ENCODE measurements around the gene U2SURP. TPM values are rescaled to one million over a fixed set of nuclear protein-coding genes. Genes with fewer than 3 reads are reported as not detected.
"Not testable (repeated sequence)": the region's sequence is repeated elsewhere in the genome, so short reads cannot be mapped to it uniquely, and the experiment has no call there.

Gene U2SURP
- polyA plus RNA-seq, 1 donor: 101 TPM

GRCh38 chr3:143037867-143038266, 36.5 kb downstream of the U2SURP start:
- no peaks in the 10 kb centered on the region for H3K9me3 ChIP-seq (ENCODE audit: control insufficient read depth, low read depth, low read length)
- no peak for DNase-seq
- no peak overlapping the region for H3K4me3 ChIP-seq (ENCODE audit: low read length)
- WGBS (ENCODE audit: insufficient coverage, low lambda C conversion rate): 92% methylated on average over 2 of the region's 2 CpGs
- peaks cover 33% of the 10 kb centered on the region for H3K36me3 ChIP-seq (ENCODE audit: control insufficient read depth, insufficient read depth, low read length)
- H3K27me3 ChIP-seq (ENCODE audit: control insufficient read depth, insufficient read depth, low read length): no peaks in the 10 kb centered on the region
- H3K27ac ChIP-seq (ENCODE audit: low read length): no peak overlapping the region
- peaks cover 3% of the 10 kb centered on the region for H3K4me1 ChIP-seq (ENCODE audit: control insufficient read depth, insufficient read depth, low read length)

- WGBS (ENCODE audit: insufficient coverage, low lambda C conversion rate): 100% methylated on average over 2 of the region's 3 CpGs
- H3K27ac ChIP-seq (ENCODE audit: low read length): no peak overlapping the region
- no peaks in the 10 kb centered on the region for H3K27me3 ChIP-seq (ENCODE audit: control insufficient read depth, insufficient read depth, low read length)
- no peak overlapping the region for H3K4me3 ChIP-seq (ENCODE audit: low read length)
- H3K36me3 ChIP-seq (ENCODE audit: control insufficient read depth, insufficient read depth, low read length): peaks cover 37% of the 10 kb centered on the region
- H3K9me3 ChIP-seq (ENCODE audit: control insufficient read depth, low read depth, low read length): no peaks in the 10 kb centered on the region
- no peak for DNase-seq
- peaks cover 3% of the 10 kb centered on the region for H3K4me1 ChIP-seq (ENCODE audit: control insufficient read depth, insufficient read depth, low read length)
These were observed 39.0 kb downstream of the U2SURP start for GRCh38 chr3:143040261-143040879.

GRCh38 chr3:143041903-143042302, 40.5 kb downstream of the U2SURP start:
- Histone ChIP-seq H3K27me3 (ENCODE audit: control insufficient read depth, insufficient read depth, low read length) (no peaks in the 10 kb centered on the region), H3K4me1 (ENCODE audit: control insufficient read depth, insufficient read depth, low read length) (peaks cover 3% of the 10 kb centered on the region), H3K27ac (ENCODE audit: low read length) (no peak overlapping the region), H3K36me3 (ENCODE audit: control insufficient read depth, insufficient read depth, low read length) (peaks cover 37% of the 10 kb centered on the region), H3K9me3 (ENCODE audit: control insufficient read depth, low read depth, low read length) (no peaks in the 10 kb centered on the region), H3K4me3 (ENCODE audit: low read length) (no peak overlapping the region)
- DNase-seq: no peak
- WGBS (ENCODE audit: insufficient coverage, low lambda C conversion rate): no CpG with 5 or more reads among the region's 1 CpG

- Histone ChIP-seq H3K27me3 (ENCODE audit: control insufficient read depth, insufficient read depth, low read length) (no peaks in the 10 kb centered on the region), H3K36me3 (ENCODE audit: control insufficient read depth, insufficient read depth, low read length) (peaks cover 38% of the 10 kb centered on the region), H3K4me1 (ENCODE audit: control insufficient read depth, insufficient read depth, low read length) (no peaks in the 10 kb centered on the region), H3K27ac (ENCODE audit: low read length) (no peak overlapping the region), H3K9me3 (ENCODE audit: control insufficient read depth, low read depth, low read length) (peaks cover 2% of the 10 kb centered on the region), H3K4me3 (ENCODE audit: low read length) (no peak overlapping the region)
- no peak for DNase-seq
- WGBS (ENCODE audit: insufficient coverage, low lambda C conversion rate): 94% methylated on average over 2 of the region's 2 CpGs
These were observed 44.3 kb downstream of the U2SURP start for GRCh38 chr3:143045639-143046038.

DNA sequence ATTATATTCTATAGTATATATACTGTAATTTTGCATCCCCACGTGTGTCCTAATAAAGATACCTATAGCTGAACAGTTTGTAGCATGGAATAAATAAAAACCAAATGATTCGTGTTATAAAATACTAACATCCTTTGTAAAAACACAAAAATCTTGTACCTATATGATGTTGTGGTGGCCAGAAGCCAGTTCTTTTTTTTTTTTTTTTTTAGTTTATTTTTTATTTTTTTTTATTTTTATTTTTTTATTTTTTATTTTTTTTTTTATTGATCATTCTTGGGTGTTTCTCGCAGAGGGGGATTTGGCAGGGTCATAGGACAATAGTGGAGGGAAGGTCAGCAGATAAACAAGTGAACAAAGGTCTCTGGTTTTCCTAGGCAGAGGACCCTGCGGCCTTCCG, 44.7 kb downstream of the U2SURP start:
- H3K36me3 ChIP-seq (ENCODE audit: control insufficient read depth, insufficient read depth, low read length): peaks cover 39% of the 10 kb centered on the region
- not testable (repeated sequence) for DNase-seq; H3K4me1 ChIP-seq (ENCODE audit: control insufficient read depth, insufficient read depth, low read length); H3K4me3 ChIP-seq (ENCODE audit: low read length); H3K27ac ChIP-seq (ENCODE audit: low read length); H3K27me3 ChIP-seq (ENCODE audit: control insufficient read depth, insufficient read depth, low read length); H3K9me3 ChIP-seq (ENCODE audit: control insufficient read depth, low read depth, low read length)
- whole genome bisulfite sequencing (ENCODE audit: insufficient coverage, low lambda C conversion rate): 100% methylated on average over 1 of the region's 5 CpGs

DNA sequence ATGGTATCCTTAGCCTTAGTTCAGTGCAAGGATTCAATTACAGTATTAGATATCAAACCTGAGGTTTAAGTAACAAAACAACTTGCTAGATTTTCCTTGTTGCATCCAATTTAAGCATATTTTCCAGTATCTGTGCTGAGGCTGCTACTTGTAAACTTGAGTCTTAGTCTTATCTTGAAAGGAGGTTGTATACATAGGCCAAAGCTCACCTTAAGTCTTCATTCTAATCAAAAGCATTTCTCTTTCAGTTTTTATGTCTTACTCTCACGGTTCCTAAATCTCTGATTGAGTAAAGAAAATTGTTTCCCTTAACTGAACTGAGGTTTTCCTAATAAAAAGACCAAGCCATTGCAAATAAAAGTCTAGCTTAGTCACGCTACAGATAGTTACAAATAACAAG, 52.6 kb downstream of the U2SURP start:
- WGBS (ENCODE audit: insufficient coverage, low lambda C conversion rate): 40% methylated on average over 1 of the region's 2 CpGs
- Histone ChIP-seq H3K4me1 (ENCODE audit: control insufficient read depth, insufficient read depth, low read length) (no peaks in the 10 kb centered on the region), H3K27me3 (ENCODE audit: control insufficient read depth, insufficient read depth, low read length) (no peaks in the 10 kb centered on the region), H3K36me3 (ENCODE audit: control insufficient read depth, insufficient read depth, low read length) (peaks cover 48% of the 10 kb centered on the region), H3K9me3 (ENCODE audit: control insufficient read depth, low read depth, low read length) (no peaks in the 10 kb centered on the region), H3K27ac (ENCODE audit: low read length) (no peak overlapping the region), H3K4me3 (ENCODE audit: low read length) (no peak overlapping the region)
- peak in 1 of 2 donors; percentile 51 for DNase-seq

GRCh38 chr3:143056372-143056771, 55.0 kb downstream of the U2SURP start:
- no peaks in the 10 kb centered on the region for H3K4me1 ChIP-seq (ENCODE audit: control insufficient read depth, insufficient read depth, low read length)
- no peaks in the 10 kb centered on the region for H3K9me3 ChIP-seq (ENCODE audit: control insufficient read depth, low read depth, low read length)
- no peak for DNase-seq
- peaks cover 33% of the 10 kb centered on the region for H3K36me3 ChIP-seq (ENCODE audit: control insufficient read depth, insufficient read depth, low read length)
- no peak overlapping the region for H3K27ac ChIP-seq (ENCODE audit: low read length)
- no CpG with 5 or more reads among the region's 3 CpGs for WGBS (ENCODE audit: insufficient coverage, low lambda C conversion rate)
- H3K27me3 ChIP-seq (ENCODE audit: control insufficient read depth, insufficient read depth, low read length): no peaks in the 10 kb centered on the region
- no peak overlapping the region for H3K4me3 ChIP-seq (ENCODE audit: low read length)

GRCh38 chr3:143060906-143061305, 59.5 kb downstream of the U2SURP start:
- no peaks in the 10 kb centered on the region for H3K27me3 ChIP-seq (ENCODE audit: control insufficient read depth, insufficient read depth, low read length)
- H3K9me3 ChIP-seq (ENCODE audit: control insufficient read depth, low read depth, low read length): no peaks in the 10 kb centered on the region
- H3K4me1 ChIP-seq (ENCODE audit: control insufficient read depth, insufficient read depth, low read length): peaks cover 4% of the 10 kb centered on the region
- no peak overlapping the region for H3K27ac ChIP-seq (ENCODE audit: low read length)
- no peak for DNase-seq
- peaks cover 13% of the 10 kb centered on the region for H3K36me3 ChIP-seq (ENCODE audit: control insufficient read depth, insufficient read depth, low read length)
- H3K4me3 ChIP-seq (ENCODE audit: low read length): no peak overlapping the region
- WGBS (ENCODE audit: insufficient coverage, low lambda C conversion rate): 100% methylated on average over 2 of the region's 3 CpGs

GRCh38 chr3:143063018-143063417, 61.6 kb downstream of the U2SURP start:
- H3K27ac ChIP-seq (ENCODE audit: low read length): no peak overlapping the region
- no peaks in the 10 kb centered on the region for H3K9me3 ChIP-seq (ENCODE audit: control insufficient read depth, low read depth, low read length)
- no peak overlapping the region for H3K4me3 ChIP-seq (ENCODE audit: low read length)
- DNase-seq: no peak
- no CpG with 5 or more reads among the region's 2 CpGs for WGBS (ENCODE audit: insufficient coverage, low lambda C conversion rate)
- H3K27me3 ChIP-seq (ENCODE audit: control insufficient read depth, insufficient read depth, low read length): no peaks in the 10 kb centered on the region
- H3K36me3 ChIP-seq (ENCODE audit: control insufficient read depth, insufficient read depth, low read length): peaks cover 4% of the 10 kb centered on the region
- H3K4me1 ChIP-seq (ENCODE audit: control insufficient read depth, insufficient read depth, low read length): peaks cover 4% of the 10 kb centered on the region

DNA sequence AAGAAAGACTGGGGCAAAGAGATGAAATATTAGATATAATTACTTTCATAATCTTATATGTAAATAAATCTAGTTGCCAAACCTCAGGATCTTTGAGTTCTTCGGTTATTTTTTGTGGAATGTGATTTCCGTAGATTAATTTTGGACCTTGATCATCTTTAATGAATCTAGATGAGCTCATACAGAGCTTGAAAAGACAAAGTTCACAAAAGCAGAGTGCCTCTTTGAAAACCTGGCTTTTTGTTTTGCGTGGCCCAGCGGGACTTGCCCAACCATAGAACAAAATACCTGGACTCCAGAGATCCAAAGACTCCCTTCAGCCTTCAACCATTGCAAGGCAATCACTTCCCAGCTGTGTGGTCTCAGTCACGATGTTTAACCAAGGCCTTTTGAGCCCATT, 63.4 kb downstream of the U2SURP start:
- H3K36me3 ChIP-seq (ENCODE audit: control insufficient read depth, insufficient read depth, low read length): no peaks in the 10 kb centered on the region
- WGBS (ENCODE audit: insufficient coverage, low lambda C conversion rate): 20% methylated on average over 1 of the region's 5 CpGs
- H3K4me1 ChIP-seq (ENCODE audit: control insufficient read depth, insufficient read depth, low read length): peaks cover 4% of the 10 kb centered on the region
- H3K9me3 ChIP-seq (ENCODE audit: control insufficient read depth, low read depth, low read length): no peaks in the 10 kb centered on the region
- peak; percentile 27 to 64 for DNase-seq
- H3K4me3 ChIP-seq (ENCODE audit: low read length): no peak overlapping the region
- no peak overlapping the region for H3K27ac ChIP-seq (ENCODE audit: low read length)
- H3K27me3 ChIP-seq (ENCODE audit: control insufficient read depth, insufficient read depth, low read length): no peaks in the 10 kb centered on the region

GRCh38 chr3:143065364-143065763, 64.0 kb downstream of the U2SURP start:
- WGBS (ENCODE audit: insufficient coverage, low lambda C conversion rate): 83% methylated on average over 2 of the region's 2 CpGs
- Histone ChIP-seq H3K27ac (ENCODE audit: low read length) (no peak overlapping the region), H3K4me3 (ENCODE audit: low read length) (no peak overlapping the region), H3K27me3 (ENCODE audit: control insufficient read depth, insufficient read depth, low read length) (no peaks in the 10 kb centered on the region), H3K9me3 (ENCODE audit: control insufficient read depth, low read depth, low read length) (no peaks in the 10 kb centered on the region), H3K36me3 (ENCODE audit: control insufficient read depth, insufficient read depth, low read length) (no peaks in the 10 kb centered on the region), H3K4me1 (ENCODE audit: control insufficient read depth, insufficient read depth, low read length) (peaks cover 4% of the 10 kb centered on the region)
- no peak for DNase-seq
